ENCODE measurements around the gene FAM120C.

Gene FAM120C

GRCh38 chrX:54157561-54157960, 25.5 kb downstream of the FAM120C start:
- H3K9me3 ChIP-seq (ENCODE audit: control insufficient read depth, low read length) = no peaks in the 10 kb centered on the region
- H3K27ac ChIP-seq (ENCODE audit: low read depth, low read length, severe bottlenecking) = no peak overlapping the region
- H3K4me3 ChIP-seq (ENCODE audit: extremely low read depth, insufficient read depth, low read length, poor library complexity, severe bottlenecking) = no peak overlapping the region
- no peaks in the 10 kb centered on the region for H3K36me3 ChIP-seq (ENCODE audit: control insufficient read depth, insufficient read depth, low read length)
- H3K4me1 ChIP-seq (ENCODE audit: control insufficient read depth, insufficient read depth, low read length, poor library complexity, severe bottlenecking) = no peaks in the 10 kb centered on the region

GRCh38 chrX:54134269-54134668, 48.8 kb downstream of the FAM120C start:
- no peak overlapping the region for H3K4me3 ChIP-seq (ENCODE audit: extremely low read depth, insufficient read depth, low read length, poor library complexity, severe bottlenecking)
- 85 to 88% methylated on average over 1 to 2 of the region's 2 CpGs for WGBS, 2 experiments (ENCODE audit: insufficient coverage in 2 of 2)
- no peak overlapping the region for H3K27ac ChIP-seq (ENCODE audit: low read depth, low read length, severe bottlenecking)
- no peaks in the 10 kb centered on the region for H3K4me1 ChIP-seq (ENCODE audit: control insufficient read depth, insufficient read depth, low read length, poor library complexity, severe bottlenecking)
- peaks cover 7% of the 10 kb centered on the region for H3K36me3 ChIP-seq (ENCODE audit: control insufficient read depth, insufficient read depth, low read length)
- no peaks in the 10 kb centered on the region for H3K9me3 ChIP-seq (ENCODE audit: control insufficient read depth, low read length)

- no peak overlapping the region for H3K4me3 ChIP-seq (ENCODE audit: extremely low read depth, insufficient read depth, low read length, poor library complexity, severe bottlenecking)
- no peak overlapping the region for H3K27ac ChIP-seq (ENCODE audit: low read depth, low read length, severe bottlenecking)
- 91 to 100% methylated on average over 1 to 4 of the region's 7 CpGs for WGBS, 2 experiments (ENCODE audit: insufficient coverage in 2 of 2)
These were observed 66.7 kb downstream of the FAM120C start for GRCh38 chrX:54116391-54116790.

GRCh38 chrX:54093571-54093970, 89.5 kb downstream of the FAM120C start:
- H3K4me1 ChIP-seq (ENCODE audit: control insufficient read depth, insufficient read depth, low read length, poor library complexity, severe bottlenecking) = no peaks in the 10 kb centered on the region
- WGBS, 2 experiments (ENCODE audit: insufficient coverage in 2 of 2) = no CpG with 5 or more reads among the region's 2 CpGs
- H3K27ac ChIP-seq (ENCODE audit: low read depth, low read length, severe bottlenecking) = no peak overlapping the region
- no peak overlapping the region for H3K4me3 ChIP-seq (ENCODE audit: extremely low read depth, insufficient read depth, low read length, poor library complexity, severe bottlenecking)
- no peaks in the 10 kb centered on the region for H3K9me3 ChIP-seq (ENCODE audit: control insufficient read depth, low read length)
- peaks cover 3% of the 10 kb centered on the region for H3K36me3 ChIP-seq (ENCODE audit: control insufficient read depth, insufficient read depth, low read length)

More at GRCh38 chrX:54116391-54116790, 66.7 kb downstream of the FAM120C start:
- Histone ChIP-seq H3K9me3 (ENCODE audit: control insufficient read depth, low read length) (no peaks in the 10 kb centered on the region), H3K36me3 (ENCODE audit: control insufficient read depth, insufficient read depth, low read length) (no peaks in the 10 kb centered on the region), H3K4me1 (ENCODE audit: control insufficient read depth, insufficient read depth, low read length, poor library complexity, severe bottlenecking) (no peaks in the 10 kb centered on the region)

- Histone ChIP-seq H3K9me3 (ENCODE audit: control insufficient read depth, low read length) (no peaks in the 10 kb centered on the region), H3K27ac (ENCODE audit: low read depth, low read length, severe bottlenecking) (no peak overlapping the region), H3K4me3 (ENCODE audit: extremely low read depth, insufficient read depth, low read length, poor library complexity, severe bottlenecking) (no peak overlapping the region), H3K4me1 (ENCODE audit: control insufficient read depth, insufficient read depth, low read length, poor library complexity, severe bottlenecking) (no peaks in the 10 kb centered on the region), H3K36me3 (ENCODE audit: control insufficient read depth, insufficient read depth, low read length) (peaks cover 3% of the 10 kb centered on the region)
- no CpG with 5 or more reads among the region's 1 CpG for whole genome bisulfite sequencing, 2 experiments (ENCODE audit: insufficient coverage in 2 of 2)
These were observed 89.9 kb downstream of the FAM120C start for GRCh38 chrX:54093159-54093558.

GRCh38 chrX:54090880-54091279, 92.2 kb downstream of the FAM120C start:
- Histone ChIP-seq H3K4me3 (ENCODE audit: extremely low read depth, insufficient read depth, low read length, poor library complexity, severe bottlenecking) (no peak overlapping the region), H3K9me3 (ENCODE audit: control insufficient read depth, low read length) (no peaks in the 10 kb centered on the region), H3K4me1 (ENCODE audit: control insufficient read depth, insufficient read depth, low read length, poor library complexity, severe bottlenecking) (peaks cover 4% of the 10 kb centered on the region), H3K36me3 (ENCODE audit: control insufficient read depth, insufficient read depth, low read length) (peaks cover 3% of the 10 kb centered on the region), H3K27ac (ENCODE audit: low read depth, low read length, severe bottlenecking) (no peak overlapping the region)
- no CpG with 5 or more reads among the region's 2 CpGs for WGBS, 2 experiments (ENCODE audit: insufficient coverage in 2 of 2)

- Histone ChIP-seq H3K9me3 (ENCODE audit: control insufficient read depth, low read length) (no peaks in the 10 kb centered on the region), H3K36me3 (ENCODE audit: control insufficient read depth, insufficient read depth, low read length) (peaks cover 3% of the 10 kb centered on the region), H3K27ac (ENCODE audit: low read depth, low read length, severe bottlenecking) (no peak overlapping the region), H3K4me3 (ENCODE audit: extremely low read depth, insufficient read depth, low read length, poor library complexity, severe bottlenecking) (no peak overlapping the region), H3K4me1 (ENCODE audit: control insufficient read depth, insufficient read depth, low read length, poor library complexity, severe bottlenecking) (peaks cover 4% of the 10 kb centered on the region)
- no CpG with 5 or more reads among the region's 2 CpGs for WGBS, 2 experiments (ENCODE audit: insufficient coverage in 2 of 2)
These were observed 93.9 kb downstream of the FAM120C start for GRCh38 chrX:54089191-54089590.

GRCh38 chrX:54087661-54088060, 95.4 kb downstream of the FAM120C start:
- Histone ChIP-seq H3K4me3 (ENCODE audit: extremely low read depth, insufficient read depth, low read length, poor library complexity, severe bottlenecking) (no peak overlapping the region), H3K36me3 (ENCODE audit: control insufficient read depth, insufficient read depth, low read length) (peaks cover 3% of the 10 kb centered on the region), H3K4me1 (ENCODE audit: control insufficient read depth, insufficient read depth, low read length, poor library complexity, severe bottlenecking) (peaks cover 4% of the 10 kb centered on the region), H3K9me3 (ENCODE audit: control insufficient read depth, low read length) (no peaks in the 10 kb centered on the region), H3K27ac (ENCODE audit: low read depth, low read length, severe bottlenecking) (no peak overlapping the region)
- 83% methylated on average over 1 of the region's 4 CpGs; no CpG with 5 or more reads in 1 of the 2 experiments for WGBS, 2 experiments (ENCODE audit: insufficient coverage in 2 of 2)

GRCh38 chrX:54085666-54086065, 97.4 kb downstream of the FAM120C start:
- Histone ChIP-seq H3K36me3 (ENCODE audit: control insufficient read depth, insufficient read depth, low read length) (peaks cover 3% of the 10 kb centered on the region), H3K9me3 (ENCODE audit: control insufficient read depth, low read length) (no peaks in the 10 kb centered on the region), H3K4me1 (ENCODE audit: control insufficient read depth, insufficient read depth, low read length, poor library complexity, severe bottlenecking) (peaks cover 4% of the 10 kb centered on the region), H3K4me3 (ENCODE audit: extremely low read depth, insufficient read depth, low read length, poor library complexity, severe bottlenecking) (no peak overlapping the region), H3K27ac (ENCODE audit: low read depth, low read length, severe bottlenecking) (no peak overlapping the region)
- WGBS, 2 experiments (ENCODE audit: insufficient coverage in 2 of 2) = 92 to 100% methylated on average over 1 to 2 of the region's 6 CpGs

GRCh38 chrX:54076903-54077302, 106.2 kb downstream of the FAM120C start:
- Histone ChIP-seq H3K4me3 (ENCODE audit: extremely low read depth, insufficient read depth, low read length, poor library complexity, severe bottlenecking) (no peak overlapping the region), H3K9me3 (ENCODE audit: control insufficient read depth, low read length) (no peaks in the 10 kb centered on the region), H3K36me3 (ENCODE audit: control insufficient read depth, insufficient read depth, low read length) (no peaks in the 10 kb centered on the region), H3K4me1 (ENCODE audit: control insufficient read depth, insufficient read depth, low read length, poor library complexity, severe bottlenecking) (no peaks in the 10 kb centered on the region), H3K27ac (ENCODE audit: low read depth, low read length, severe bottlenecking) (no peak overlapping the region)
- no CpG with 5 or more reads among the region's 2 CpGs for WGBS, 2 experiments (ENCODE audit: insufficient coverage in 2 of 2)

- Histone ChIP-seq H3K9me3 (ENCODE audit: control insufficient read depth, low read length) (no peaks in the 10 kb centered on the region), H3K27ac (ENCODE audit: low read depth, low read length, severe bottlenecking) (no peak overlapping the region), H3K4me3 (ENCODE audit: extremely low read depth, insufficient read depth, low read length, poor library complexity, severe bottlenecking) (no peak overlapping the region), H3K36me3 (ENCODE audit: control insufficient read depth, insufficient read depth, low read length) (no peaks in the 10 kb centered on the region), H3K4me1 (ENCODE audit: control insufficient read depth, insufficient read depth, low read length, poor library complexity, severe bottlenecking) (no peaks in the 10 kb centered on the region)
- WGBS, 2 experiments (ENCODE audit: insufficient coverage in 2 of 2) = 100% methylated on average over 2 of the region's 6 CpGs; no CpG with 5 or more reads in 1 of the 2 experiments
These were observed 108.2 kb downstream of the FAM120C start for GRCh38 chrX:54074826-54075225.
